Measurements from ENCODE around the gene GSTM3.
"Not testable (repeated sequence)": the region's sequence is repeated elsewhere in the genome, so short reads cannot be mapped to it uniquely, and the experiment has no call there.

DNA sequence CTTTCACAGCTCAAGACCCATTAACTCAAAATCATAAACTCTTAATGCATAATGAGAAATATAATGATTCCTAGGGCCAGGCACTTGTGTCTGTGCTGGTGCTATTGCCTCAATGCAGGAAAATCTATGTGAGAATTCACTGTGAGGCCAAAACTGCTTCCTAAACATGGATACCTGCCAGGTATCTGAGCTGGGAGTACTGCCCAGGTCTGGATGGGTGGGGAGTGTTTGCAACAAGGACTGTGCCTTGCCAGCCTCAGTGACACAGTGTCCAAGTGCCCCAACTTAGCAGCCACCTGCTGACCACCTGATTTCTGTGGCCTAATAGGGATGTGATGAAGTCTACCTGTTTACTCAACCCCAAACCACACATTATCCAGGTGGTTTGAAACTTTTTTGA is 31.0 kb downstream of the GSTM3 start:
- TF ChIP-seq, protein P1, sequence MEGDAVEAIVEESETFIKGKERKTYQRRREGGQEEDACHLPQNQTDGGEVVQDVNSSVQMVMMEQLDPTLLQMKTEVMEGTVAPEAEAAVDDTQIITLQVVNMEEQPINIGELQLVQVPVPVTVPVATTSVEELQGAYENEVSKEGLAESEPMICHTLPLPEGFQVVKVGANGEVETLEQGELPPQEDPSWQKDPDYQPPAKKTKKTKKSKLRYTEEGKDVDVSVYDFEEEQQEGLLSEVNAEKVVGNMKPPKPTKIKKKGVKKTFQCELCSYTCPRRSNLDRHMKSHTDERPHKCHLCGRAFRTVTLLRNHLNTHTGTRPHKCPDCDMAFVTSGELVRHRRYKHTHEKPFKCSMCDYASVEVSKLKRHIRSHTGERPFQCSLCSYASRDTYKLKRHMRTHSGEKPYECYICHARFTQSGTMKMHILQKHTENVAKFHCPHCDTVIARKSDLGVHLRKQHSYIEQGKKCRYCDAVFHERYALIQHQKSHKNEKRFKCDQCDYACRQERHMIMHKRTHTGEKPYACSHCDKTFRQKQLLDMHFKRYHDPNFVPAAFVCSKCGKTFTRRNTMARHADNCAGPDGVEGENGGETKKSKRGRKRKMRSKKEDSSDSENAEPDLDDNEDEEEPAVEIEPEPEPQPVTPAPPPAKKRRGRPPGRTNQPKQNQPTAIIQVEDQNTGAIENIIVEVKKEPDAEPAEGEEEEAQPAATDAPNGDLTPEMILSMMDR (tag by site-specific recombination; IDR thresholded peaks at IDR 0.05): not testable (repeated sequence)
- TF ChIP-seq ZXDB (tag by site-specific recombination; IDR thresholded peaks at IDR 0.05); ZNF433 (tag by site-specific recombination; IDR thresholded peaks at IDR 0.05; ENCODE audit: low read depth); ZNF626 (tag by site-specific recombination; IDR thresholded peaks at IDR 0.05); KLF10 (tag by site-specific recombination; IDR thresholded peaks at IDR 0.05); ZNF155 (tag by site-specific recombination; IDR thresholded peaks at IDR 0.05); ZNF274 (IDR thresholded peaks at IDR 0.05; ENCODE audit: low read length); ZNF274 (tag by site-specific recombination; IDR thresholded peaks at IDR 0.05; ENCODE audit: borderline replicate concordance): not testable (repeated sequence)
- TF ChIP-seq, protein P2, sequence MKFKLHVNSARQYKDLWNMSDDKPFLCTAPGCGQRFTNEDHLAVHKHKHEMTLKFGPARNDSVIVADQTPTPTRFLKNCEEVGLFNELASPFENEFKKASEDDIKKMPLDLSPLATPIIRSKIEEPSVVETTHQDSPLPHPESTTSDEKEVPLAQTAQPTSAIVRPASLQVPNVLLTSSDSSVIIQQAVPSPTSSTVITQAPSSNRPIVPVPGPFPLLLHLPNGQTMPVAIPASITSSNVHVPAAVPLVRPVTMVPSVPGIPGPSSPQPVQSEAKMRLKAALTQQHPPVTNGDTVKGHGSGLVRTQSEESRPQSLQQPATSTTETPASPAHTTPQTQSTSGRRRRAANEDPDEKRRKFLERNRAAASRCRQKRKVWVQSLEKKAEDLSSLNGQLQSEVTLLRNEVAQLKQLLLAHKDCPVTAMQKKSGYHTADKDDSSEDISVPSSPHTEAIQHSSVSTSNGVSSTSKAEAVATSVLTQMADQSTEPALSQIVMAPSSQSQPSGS (tag by site-specific recombination; IDR thresholded peaks at IDR 0.05; ENCODE audit: low read depth): not testable (repeated sequence)
- TF ChIP-seq, protein P3, sequence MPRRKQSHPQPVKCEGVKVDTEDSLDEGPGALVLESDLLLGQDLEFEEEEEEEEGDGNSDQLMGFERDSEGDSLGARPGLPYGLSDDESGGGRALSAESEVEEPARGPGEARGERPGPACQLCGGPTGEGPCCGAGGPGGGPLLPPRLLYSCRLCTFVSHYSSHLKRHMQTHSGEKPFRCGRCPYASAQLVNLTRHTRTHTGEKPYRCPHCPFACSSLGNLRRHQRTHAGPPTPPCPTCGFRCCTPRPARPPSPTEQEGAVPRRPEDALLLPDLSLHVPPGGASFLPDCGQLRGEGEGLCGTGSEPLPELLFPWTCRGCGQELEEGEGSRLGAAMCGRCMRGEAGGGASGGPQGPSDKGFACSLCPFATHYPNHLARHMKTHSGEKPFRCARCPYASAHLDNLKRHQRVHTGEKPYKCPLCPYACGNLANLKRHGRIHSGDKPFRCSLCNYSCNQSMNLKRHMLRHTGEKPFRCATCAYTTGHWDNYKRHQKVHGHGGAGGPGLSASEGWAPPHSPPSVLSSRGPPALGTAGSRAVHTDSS (tag by site-specific recombination; IDR thresholded peaks at IDR 0.05): not testable (repeated sequence)
- TF ChIP-seq, protein P4, sequence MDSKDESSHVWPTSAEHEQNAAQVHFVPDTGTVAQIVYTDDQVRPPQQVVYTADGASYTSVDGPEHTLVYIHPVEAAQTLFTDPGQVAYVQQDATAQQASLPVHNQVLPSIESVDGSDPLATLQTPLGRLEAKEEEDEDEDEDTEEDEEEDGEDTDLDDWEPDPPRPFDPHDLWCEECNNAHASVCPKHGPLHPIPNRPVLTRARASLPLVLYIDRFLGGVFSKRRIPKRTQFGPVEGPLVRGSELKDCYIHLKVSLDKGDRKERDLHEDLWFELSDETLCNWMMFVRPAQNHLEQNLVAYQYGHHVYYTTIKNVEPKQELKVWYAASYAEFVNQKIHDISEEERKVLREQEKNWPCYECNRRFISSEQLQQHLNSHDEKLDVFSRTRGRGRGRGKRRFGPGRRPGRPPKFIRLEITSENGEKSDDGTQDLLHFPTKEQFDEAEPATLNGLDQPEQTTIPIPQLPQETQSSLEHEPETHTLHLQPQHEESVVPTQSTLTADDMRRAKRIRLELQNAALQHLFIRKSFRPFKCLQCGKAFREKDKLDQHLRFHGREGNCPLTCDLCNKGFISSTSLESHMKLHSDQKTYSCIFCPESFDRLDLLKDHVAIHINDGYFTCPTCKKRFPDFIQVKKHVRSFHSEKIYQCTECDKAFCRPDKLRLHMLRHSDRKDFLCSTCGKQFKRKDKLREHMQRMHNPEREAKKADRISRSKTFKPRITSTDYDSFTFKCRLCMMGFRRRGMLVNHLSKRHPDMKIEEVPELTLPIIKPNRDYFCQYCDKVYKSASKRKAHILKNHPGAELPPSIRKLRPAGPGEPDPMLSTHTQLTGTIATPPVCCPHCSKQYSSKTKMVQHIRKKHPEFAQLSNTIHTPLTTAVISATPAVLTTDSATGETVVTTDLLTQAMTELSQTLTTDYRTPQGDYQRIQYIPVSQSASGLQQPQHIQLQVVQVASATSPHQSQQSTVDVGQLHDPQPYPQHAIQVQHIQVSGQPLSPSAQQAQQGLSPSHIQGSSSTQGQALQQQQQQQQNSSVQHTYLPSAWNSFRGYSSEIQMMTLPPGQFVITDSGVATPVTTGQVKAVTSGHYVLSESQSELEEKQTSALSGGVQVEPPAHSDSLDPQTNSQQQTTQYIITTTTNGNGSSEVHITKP (tag by site-specific recombination; IDR thresholded peaks at IDR 0.05): not testable (repeated sequence)

All from HEK293 (cell line).